HepG2 (cell line): ENCODE data around the gene TRAP1. TPM values are rescaled to one million over a fixed set of nuclear protein-coding genes. Genes with fewer than 3 reads are reported as not detected.

ENCODE experiments used
- CC2D1A ChIP-seq: sonication (generic); formaldehyde crosslinking; IDR thresholded peaks from 2 replicates; pipeline ENCODE4 v1.8.1; 2023; ENCODE audit warnings: mild to moderate bottlenecking, missing genetic modification reagents
- HOXA3 ChIP-seq: sonication (generic); formaldehyde crosslinking; IDR thresholded peaks from 2 replicates; pipeline ENCODE4 v1.5.0; 2020; ENCODE audit warnings: missing genetic modification reagents
- KDM5B ChIP-seq: sonication (generic); formaldehyde crosslinking; IDR thresholded peaks from 2 replicates; pipeline ENCODE4 v1.4.0; 2020; ENCODE audit warnings: missing genetic modification reagents, mild to moderate bottlenecking, borderline replicate concordance
- MAFF ChIP-seq: IDR thresholded peaks from 2 replicates; pipeline ENCODE4 v1.6.1; 2011; ENCODE audit warnings: low read depth, low read length, improper control_type of control experiment
- MATR3 ChIP-seq: sonication (generic); formaldehyde crosslinking; IDR thresholded peaks from 2 replicates; pipeline ENCODE4 v1.4.0; 2020; ENCODE audit warnings: missing genetic modification reagents
- MEIS1 ChIP-seq: sonication (generic); formaldehyde crosslinking; IDR thresholded peaks from 2 replicates; pipeline ENCODE4 v1.9.0; 2021; ENCODE audit warnings: mild to moderate bottlenecking, missing genetic modification reagents, moderate library complexity, borderline replicate concordance
- RELA ChIP-seq: sonication (generic); formaldehyde crosslinking; IDR thresholded peaks from 2 replicates; pipeline ENCODE4 v1.4.0; 2020; ENCODE audit warnings: missing genetic modification reagents
- REXO4 ChIP-seq: sonication (generic); formaldehyde crosslinking; IDR thresholded peaks from 2 replicates; pipeline ENCODE4 v1.8.0; 2022; ENCODE audit warnings: missing genetic modification reagents, mild to moderate bottlenecking, borderline replicate concordance
- SRSF1 ChIP-seq: fragments of 200-400 bp; formaldehyde crosslinking; optimal IDR thresholded peaks from 2 replicates; pipeline ENCODE3; 2017; ENCODE audit warnings: mild to moderate bottlenecking, low read depth, low read length, moderate library complexity
- TOE1 ChIP-seq: sonication (generic); formaldehyde crosslinking; IDR thresholded peaks from 2 replicates; pipeline ENCODE4 v1.4.0; 2020; ENCODE audit warnings: mild to moderate bottlenecking, missing genetic modification reagents
- ZBTB7B ChIP-seq: sonication (generic); formaldehyde crosslinking; IDR thresholded peaks from 2 replicates; pipeline ENCODE4 v1.4.0; 2020; ENCODE audit warnings: missing genetic modification reagents
- ZNF678 ChIP-seq: sonication (generic); formaldehyde crosslinking; IDR thresholded peaks from 2 replicates; pipeline ENCODE4 v1.4.0; 2020; ENCODE audit warnings: mild to moderate bottlenecking, missing genetic modification reagents
- ZNF724P ChIP-seq: sonication (generic); formaldehyde crosslinking; IDR thresholded peaks from 2 replicates; pipeline ENCODE4 v1.8.0; 2022; ENCODE audit warnings: missing genetic modification reagents, borderline replicate concordance
- ZNF782 ChIP-seq: sonication (generic); formaldehyde crosslinking; IDR thresholded peaks from 2 replicates; pipeline ENCODE4 v1.4.0; 2020; ENCODE audit warnings: missing genetic modification reagents, mild to moderate bottlenecking, borderline replicate concordance
- polyA plus RNA-seq, 8 experiments: library from polyadenylated mRNA; depleted of rRNA in 3 of 8; stranded (reverse) in 7 of 8; unstranded in 1 of 8; fragments of >200 nt; fragmentation: Illumina TruSeq in 4 of 8; extraction: Trizol in 4 of 8; gene quantifications; 2 replicates each; pipeline versions ENCODE4 v1.2.1 to v1.2.3, GENCODE V29; 2011 to 2016; ENCODE audit warnings: low read depth in 4 of 8, missing spikeins in 1 of 8, mixed read lengths in 1 of 8; ENCODE audit not compliant: insufficient read depth in 1 of 8
- total RNA-seq, 5 experiments: library from RNA; depleted of rRNA; stranded (reverse); fragments of >200 nt; fragmentation: Illumina TruSeq; extraction: Trizol; gene quantifications; 2 replicates each; pipeline ENCODE4 v1.2.3, GENCODE V29; 2016; ENCODE audit warnings: low read depth in 1 of 5
- TF ChIP-seq, protein P1 (sequence below): sonication (generic); formaldehyde crosslinking; IDR thresholded peaks from 2 replicates; pipeline ENCODE4 v1.5.1; 2020; ENCODE audit warnings: missing genetic modification reagents, mild to moderate bottlenecking, borderline replicate concordance
- TF ChIP-seq, protein P2 (sequence below): sonication (generic); formaldehyde crosslinking; IDR thresholded peaks from 2 replicates; pipeline ENCODE4 v1.5.0; 2020; ENCODE audit warnings: mild to moderate bottlenecking, missing genetic modification reagents
- TF ChIP-seq, protein P3 (sequence below): sonication (generic); formaldehyde crosslinking; IDR thresholded peaks from 2 replicates; pipeline ENCODE4 v1.4.0; 2020; ENCODE audit warnings: missing genetic modification reagents
- TF ChIP-seq, protein P4 (sequence below): sonication (generic); formaldehyde crosslinking; IDR thresholded peaks from 2 replicates; pipeline ENCODE4 v1.5.1; 2020; ENCODE audit warnings: mild to moderate bottlenecking, missing genetic modification reagents
- TF ChIP-seq, protein P5 (sequence below): sonication (generic); formaldehyde crosslinking; IDR thresholded peaks from 2 replicates; pipeline ENCODE4 v1.5.0; 2020; ENCODE audit warnings: missing genetic modification reagents
- TF ChIP-seq, protein P6 (sequence below): sonication (generic); formaldehyde crosslinking; IDR thresholded peaks from 2 replicates; pipeline ENCODE4 v1.4.0; 2020; ENCODE audit warnings: missing genetic modification reagents, borderline replicate concordance

Gene TRAP1
- total and polyA plus RNA-seq, 2 of the 13 experiments (the other 11 are each of a cell fraction or from before 2014, with no cell fraction given), result 127 to 240 TPM

DNA sequence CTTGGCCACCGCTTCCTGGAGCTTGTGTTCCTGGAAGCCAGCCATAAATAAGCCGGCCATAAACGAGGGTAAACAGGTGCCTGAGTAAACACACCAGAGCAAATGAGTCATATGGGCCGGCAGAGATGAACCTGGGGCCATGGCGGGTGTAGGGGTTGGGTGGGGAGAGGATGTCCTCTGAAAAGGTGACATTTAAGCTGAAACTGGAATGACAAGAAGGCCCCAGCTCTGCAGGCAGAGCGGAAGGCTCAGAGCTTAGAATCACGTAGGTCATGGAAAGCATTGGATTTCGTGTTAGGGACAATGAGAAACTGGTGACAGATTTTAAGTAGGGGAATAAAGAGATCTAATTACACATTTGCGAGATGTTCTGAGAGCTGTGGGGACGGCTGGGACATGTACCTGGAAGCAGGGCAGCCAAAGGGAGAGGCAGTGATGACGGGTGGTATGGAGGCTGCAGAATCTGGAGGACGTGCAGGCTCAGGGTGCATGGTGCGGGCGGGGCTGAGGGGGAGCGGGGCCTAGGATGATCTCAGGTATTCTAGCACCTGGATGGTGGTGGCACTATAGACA lies 70.9 kb downstream of the TRAP1 start (continued):
- TF ChIP-seq KDM5B (CRISPR knock-in tag), result no peak
- no peak for TF ChIP-seq HOXA3 (CRISPR knock-in tag)
- TF ChIP-seq MAFF, result no peak
- TF ChIP-seq, protein P1, sequence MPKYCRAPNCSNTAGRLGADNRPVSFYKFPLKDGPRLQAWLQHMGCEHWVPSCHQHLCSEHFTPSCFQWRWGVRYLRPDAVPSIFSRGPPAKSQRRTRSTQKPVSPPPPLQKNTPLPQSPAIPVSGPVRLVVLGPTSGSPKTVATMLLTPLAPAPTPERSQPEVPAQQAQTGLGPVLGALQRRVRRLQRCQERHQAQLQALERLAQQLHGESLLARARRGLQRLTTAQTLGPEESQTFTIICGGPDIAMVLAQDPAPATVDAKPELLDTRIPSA (CRISPR knock-in tag), result no peak
- TF ChIP-seq, protein P2, sequence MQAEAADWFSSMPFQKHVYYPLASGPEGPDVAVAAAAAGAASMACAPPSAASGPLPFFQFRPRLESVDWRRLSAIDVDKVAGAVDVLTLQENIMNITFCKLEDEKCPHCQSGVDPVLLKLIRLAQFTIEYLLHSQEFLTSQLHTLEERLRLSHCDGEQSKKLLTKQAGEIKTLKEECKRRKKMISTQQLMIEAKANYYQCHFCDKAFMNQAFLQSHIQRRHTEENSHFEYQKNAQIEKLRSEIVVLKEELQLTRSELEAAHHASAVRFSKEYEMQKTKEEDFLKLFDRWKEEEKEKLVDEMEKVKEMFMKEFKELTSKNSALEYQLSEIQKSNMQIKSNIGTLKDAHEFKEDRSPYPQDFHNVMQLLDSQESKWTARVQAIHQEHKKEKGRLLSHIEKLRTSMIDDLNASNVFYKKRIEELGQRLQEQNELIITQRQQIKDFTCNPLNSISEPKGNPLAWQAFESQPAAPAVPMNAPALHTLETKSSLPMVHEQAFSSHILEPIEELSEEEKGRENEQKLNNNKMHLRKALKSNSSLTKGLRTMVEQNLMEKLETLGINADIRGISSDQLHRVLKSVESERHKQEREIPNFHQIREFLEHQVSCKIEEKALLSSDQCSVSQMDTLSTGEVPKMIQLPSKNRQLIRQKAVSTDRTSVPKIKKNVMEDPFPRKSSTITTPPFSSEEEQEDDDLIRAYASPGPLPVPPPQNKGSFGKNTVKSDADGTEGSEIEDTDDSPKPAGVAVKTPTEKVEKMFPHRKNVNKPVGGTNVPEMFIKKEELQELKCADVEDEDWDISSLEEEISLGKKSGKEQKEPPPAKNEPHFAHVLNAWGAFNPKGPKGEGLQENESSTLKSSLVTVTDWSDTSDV (CRISPR knock-in tag), result no peak
- TF ChIP-seq, protein P3, sequence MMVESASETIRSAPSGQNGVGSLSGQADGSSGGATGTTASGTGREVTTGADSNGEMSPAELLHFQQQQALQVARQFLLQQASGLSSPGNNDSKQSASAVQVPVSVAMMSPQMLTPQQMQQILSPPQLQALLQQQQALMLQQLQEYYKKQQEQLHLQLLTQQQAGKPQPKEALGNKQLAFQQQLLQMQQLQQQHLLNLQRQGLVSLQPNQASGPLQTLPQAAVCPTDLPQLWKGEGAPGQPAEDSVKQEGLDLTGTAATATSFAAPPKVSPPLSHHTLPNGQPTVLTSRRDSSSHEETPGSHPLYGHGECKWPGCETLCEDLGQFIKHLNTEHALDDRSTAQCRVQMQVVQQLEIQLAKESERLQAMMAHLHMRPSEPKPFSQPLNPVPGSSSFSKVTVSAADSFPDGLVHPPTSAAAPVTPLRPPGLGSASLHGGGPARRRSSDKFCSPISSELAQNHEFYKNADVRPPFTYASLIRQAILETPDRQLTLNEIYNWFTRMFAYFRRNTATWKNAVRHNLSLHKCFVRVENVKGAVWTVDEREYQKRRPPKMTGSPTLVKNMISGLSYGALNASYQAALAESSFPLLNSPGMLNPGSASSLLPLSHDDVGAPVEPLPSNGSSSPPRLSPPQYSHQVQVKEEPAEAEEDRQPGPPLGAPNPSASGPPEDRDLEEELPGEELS (CRISPR knock-in tag), result peak; percentile 93
- TF ChIP-seq SRSF1, result no peak
- TF ChIP-seq RELA (CRISPR knock-in tag), result no peak
- TF ChIP-seq MEIS1 (CRISPR knock-in tag), result peak; percentile 56; the same call in 1 of the 2 replicates
- no peak for TF ChIP-seq ZNF724P
- TF ChIP-seq, protein P4, sequence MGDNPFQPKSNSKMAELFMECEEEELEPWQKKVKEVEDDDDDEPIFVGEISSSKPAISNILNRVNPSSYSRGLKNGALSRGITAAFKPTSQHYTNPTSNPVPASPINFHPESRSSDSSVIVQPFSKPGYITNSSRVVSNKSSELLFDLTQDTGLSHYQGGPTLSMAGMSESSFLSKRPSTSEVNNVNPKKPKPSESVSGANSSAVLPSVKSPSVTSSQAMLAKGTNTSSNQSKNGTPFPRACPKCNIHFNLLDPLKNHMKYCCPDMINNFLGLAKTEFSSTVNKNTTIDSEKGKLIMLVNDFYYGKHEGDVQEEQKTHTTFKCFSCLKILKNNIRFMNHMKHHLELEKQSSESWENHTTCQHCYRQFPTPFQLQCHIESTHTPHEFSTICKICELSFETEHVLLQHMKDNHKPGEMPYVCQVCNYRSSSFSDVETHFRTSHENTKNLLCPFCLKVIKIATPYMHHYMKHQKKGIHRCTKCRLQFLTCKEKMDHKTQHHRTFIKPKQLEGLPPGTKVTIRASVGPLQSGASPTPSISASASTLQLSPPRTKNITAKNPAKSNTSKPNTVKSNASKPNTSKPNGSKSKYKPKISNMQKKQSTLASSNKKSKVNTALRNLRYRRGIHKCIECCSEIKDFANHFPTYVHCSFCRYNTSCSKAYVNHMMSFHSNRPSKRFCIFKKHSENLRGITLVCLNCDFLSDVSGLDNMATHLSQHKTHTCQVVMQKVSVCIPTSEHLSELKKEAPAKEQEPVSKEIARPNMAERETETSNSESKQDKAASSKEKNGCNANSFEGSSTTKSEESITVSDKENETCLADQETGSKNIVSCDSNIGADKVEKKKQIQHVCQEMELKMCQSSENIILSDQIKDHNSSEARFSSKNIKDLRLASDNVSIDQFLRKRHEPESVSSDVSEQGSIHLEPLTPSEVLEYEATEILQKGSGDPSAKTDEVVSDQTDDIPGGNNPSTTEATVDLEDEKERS (CRISPR knock-in tag), result no peak
- TF ChIP-seq ZBTB7B (CRISPR knock-in tag), result no peak
- TF ChIP-seq, protein P5, sequence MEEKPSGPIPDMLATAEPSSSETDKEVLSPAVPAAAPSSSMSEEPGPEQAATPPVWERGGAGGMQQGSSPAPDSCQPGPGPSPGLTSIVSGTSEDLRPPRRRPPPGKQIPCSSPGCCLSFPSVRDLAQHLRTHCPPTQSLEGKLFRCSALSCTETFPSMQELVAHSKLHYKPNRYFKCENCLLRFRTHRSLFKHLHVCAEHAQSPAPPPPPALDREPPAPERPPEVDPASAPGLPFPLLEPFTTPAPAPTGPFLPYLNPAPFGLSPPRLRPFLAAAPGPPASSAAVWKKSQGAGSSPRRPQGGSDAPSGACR (CRISPR knock-in tag), result no peak
- TF ChIP-seq ZNF782 (CRISPR knock-in tag), result no peak
- TF ChIP-seq MATR3 (CRISPR knock-in tag), result no peak
- no peak for TF ChIP-seq CC2D1A (CRISPR knock-in tag)
- TF ChIP-seq REXO4, result no peak
- TF ChIP-seq ZNF678, result no peak
- no peak for TF ChIP-seq TOE1 (CRISPR knock-in tag)
- TF ChIP-seq, protein P6, sequence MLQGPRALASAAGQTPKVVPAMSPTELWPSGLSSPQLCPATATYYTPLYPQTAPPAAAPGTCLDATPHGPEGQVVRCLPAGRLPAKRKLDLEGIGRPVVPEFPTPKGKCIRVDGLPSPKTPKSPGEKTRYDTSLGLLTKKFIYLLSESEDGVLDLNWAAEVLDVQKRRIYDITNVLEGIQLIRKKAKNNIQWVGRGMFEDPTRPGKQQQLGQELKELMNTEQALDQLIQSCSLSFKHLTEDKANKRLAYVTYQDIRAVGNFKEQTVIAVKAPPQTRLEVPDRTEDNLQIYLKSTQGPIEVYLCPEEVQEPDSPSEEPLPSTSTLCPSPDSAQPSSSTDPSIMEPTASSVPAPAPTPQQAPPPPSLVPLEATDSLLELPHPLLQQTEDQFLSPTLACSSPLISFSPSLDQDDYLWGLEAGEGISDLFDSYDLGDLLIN, result no peak
